Activated T-cell treated with anti-CD3 and anti-CD28 coated beads, Interleukin-2, amount 50 U/mL, for 72 hours (primary cell): Measurements from ENCODE around the gene ZNF710. TPM values are rescaled to one million over a fixed set of nuclear protein-coding genes. Genes with fewer than 3 reads are reported as not detected.
A peak's percentile ranks its signal among the peaks of the same experiment; 100 is the strongest.
"Not testable (repeated sequence)": the region's sequence is repeated elsewhere in the genome, so short reads cannot be mapped to it uniquely, and the experiment has no call there.

ENCODE experiments used
- ATAC-seq, 2 donors: fragments of 150-1000 bp; cut with Tn5 transposase; replicated peaks in 1 of 2; 2 replicates each; pipeline ENCODE4 v1.10.0; 2021; ENCODE audit warnings: moderate library complexity in 2 of 2, mild to moderate bottlenecking in 1 of 2
- DNase-seq, 2 donors: peaks; one replicate each; pipeline ENCODE4 v3.0.0; 2021 to 2022; ENCODE audit warnings: mixed read lengths in 1 of 2
- H3K27ac Mint-ChIP-seq: one replicate; pipeline ENCODE4 v1.8.0; 2022; ENCODE audit warnings: mild to moderate bottlenecking, moderate library complexity, mixed read lengths
- H3K27me3 Mint-ChIP-seq: one replicate; pipeline ENCODE4 v1.8.0; 2022; ENCODE audit warnings: low read depth, mixed read lengths
- H3K36me3 Mint-ChIP-seq, 2 donors: one replicate each; pipeline ENCODE4 v1.8.0; 2022; ENCODE audit warnings: mixed read lengths in 2 of 2, mild to moderate bottlenecking in 1 of 2; ENCODE audit not compliant: insufficient read depth in 2 of 2
- H3K4me1 Mint-ChIP-seq: one replicate; pipeline ENCODE4 v1.8.0; 2022; ENCODE audit warnings: low read depth, mixed read lengths
- H3K4me3 Mint-ChIP-seq, 2 donors: one replicate each; pipeline ENCODE4 v1.8.0; 2022; ENCODE audit warnings: mild to moderate bottlenecking in 2 of 2, mixed read lengths in 2 of 2, moderate library complexity in 2 of 2
- H3K9me3 Mint-ChIP-seq, 2 donors: one replicate each; pipeline ENCODE4 v1.8.0; 2022; ENCODE audit warnings: mixed read lengths in 2 of 2
- total RNA-seq, 2 donors: library from RNA; stranded (reverse); gene quantifications; one replicate each; pipeline ENCODE4 v1.2.3, GENCODE V29; 2022

The ZNF710 gene, protein sequence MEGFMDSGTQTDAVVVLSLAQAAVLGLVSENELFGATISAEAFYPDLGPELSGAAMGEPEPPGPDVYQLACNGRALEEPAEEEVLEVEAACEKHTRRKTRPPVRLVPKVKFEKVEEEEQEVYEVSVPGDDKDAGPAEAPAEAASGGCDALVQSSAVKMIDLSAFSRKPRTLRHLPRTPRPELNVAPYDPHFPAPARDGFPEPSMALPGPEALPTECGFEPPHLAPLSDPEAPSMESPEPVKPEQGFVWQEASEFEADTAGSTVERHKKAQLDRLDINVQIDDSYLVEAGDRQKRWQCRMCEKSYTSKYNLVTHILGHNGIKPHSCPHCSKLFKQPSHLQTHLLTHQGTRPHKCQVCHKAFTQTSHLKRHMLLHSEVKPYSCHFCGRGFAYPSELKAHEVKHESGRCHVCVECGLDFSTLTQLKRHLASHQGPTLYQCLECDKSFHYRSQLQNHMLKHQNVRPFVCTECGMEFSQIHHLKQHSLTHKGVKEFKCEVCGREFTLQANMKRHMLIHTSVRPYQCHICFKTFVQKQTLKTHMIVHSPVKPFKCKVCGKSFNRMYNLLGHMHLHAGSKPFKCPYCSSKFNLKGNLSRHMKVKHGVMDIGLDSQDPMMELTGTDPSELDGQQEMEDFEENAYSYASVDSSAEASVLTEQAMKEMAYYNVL
- 10 to 100 TPM; 26.6 to 32.3 TPM for total RNA-seq

DNA sequence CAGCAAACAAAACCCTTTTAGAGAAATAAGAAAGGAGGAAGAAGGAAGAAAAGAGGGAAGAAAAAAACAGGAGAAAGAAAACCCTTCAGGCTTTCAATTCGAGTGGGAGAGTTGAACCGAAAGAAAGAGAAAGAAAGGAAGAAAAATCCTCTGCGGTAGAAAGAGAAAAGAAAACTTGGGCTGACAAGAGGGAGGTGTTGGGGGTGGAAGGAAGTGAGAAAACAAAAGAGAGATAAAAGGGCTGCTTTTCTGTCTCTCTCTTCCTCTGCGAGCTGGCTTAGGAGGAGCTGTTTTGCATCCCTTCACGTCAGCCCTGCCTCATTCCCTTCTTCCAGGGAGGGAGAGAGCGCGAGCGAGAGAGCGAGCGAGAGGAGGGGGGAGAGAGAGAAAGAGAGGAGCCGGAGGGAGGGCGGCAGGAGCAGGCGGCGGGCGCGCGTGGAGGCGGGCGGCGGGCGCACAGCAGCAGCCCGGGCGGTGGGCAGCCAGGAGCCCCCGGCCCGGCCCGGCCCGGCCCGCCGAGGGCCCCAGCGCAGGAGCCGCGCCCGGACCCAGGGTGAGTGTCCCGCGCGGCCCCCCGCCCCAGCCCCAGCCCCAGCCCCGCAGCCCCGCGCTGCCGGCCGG, at the start of gene ZNF710:
ZNF710 (plus strand) TSS at position 263 of the 621 bp plus-strand sequence. CDS start 65,814 bp downstream, outside the sequence.
- peak; percentile 25 to 37 for DNase-seq
- H3K4me1 Mint-ChIP-seq: peaks cover 56% of the 10 kb centered on the region

DNA sequence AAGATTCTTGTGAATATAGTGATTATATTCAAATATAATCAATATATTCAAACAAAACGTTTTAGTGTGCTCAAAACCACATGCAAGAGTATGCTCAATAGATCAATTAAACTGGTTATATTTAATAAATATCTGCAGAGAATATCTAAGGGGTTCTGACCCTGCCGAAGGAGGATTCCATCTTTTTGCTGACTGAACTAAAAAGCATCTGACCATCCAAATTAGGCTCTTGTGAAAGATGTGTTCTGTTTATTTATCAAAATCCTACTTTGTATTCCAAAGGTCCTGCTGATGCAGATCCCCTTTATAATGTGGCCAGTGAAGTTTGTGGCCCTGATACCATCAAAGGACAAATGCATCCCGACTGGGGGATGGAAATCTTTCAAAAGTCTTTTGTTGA, 46.6 kb upstream of the ZNF710 start:
- no peak for ATAC-seq
- Mint-ChIP-seq H3K36me3 (peaks cover 0 to 4% of the 10 kb centered on the region in 2 donors), H3K9me3 (peaks cover 4% of the 10 kb centered on the region in 2 donors), H3K27ac (no peak overlapping the region), H3K4me3 (no peak overlapping the region), H3K4me1 (peaks cover 12% of the 10 kb centered on the region), H3K27me3 (no peaks in the 10 kb centered on the region)
- DNase-seq: no peak

More for the DNA sequence above, at the start of gene ZNF710:
- Mint-ChIP-seq H3K27ac (peak within 1 kb of the TSS; percentile 99), H3K4me3 (peak within 1 kb of the TSS; percentile 96 to 99), H3K27me3 (no peaks in the 10 kb centered on the region), H3K36me3 (peaks cover 9 to 13% of the 10 kb centered on the region in 2 donors), H3K9me3 (no peaks in the 10 kb centered on the region)
- ATAC-seq: peak; percentile 20 to 31

DNA sequence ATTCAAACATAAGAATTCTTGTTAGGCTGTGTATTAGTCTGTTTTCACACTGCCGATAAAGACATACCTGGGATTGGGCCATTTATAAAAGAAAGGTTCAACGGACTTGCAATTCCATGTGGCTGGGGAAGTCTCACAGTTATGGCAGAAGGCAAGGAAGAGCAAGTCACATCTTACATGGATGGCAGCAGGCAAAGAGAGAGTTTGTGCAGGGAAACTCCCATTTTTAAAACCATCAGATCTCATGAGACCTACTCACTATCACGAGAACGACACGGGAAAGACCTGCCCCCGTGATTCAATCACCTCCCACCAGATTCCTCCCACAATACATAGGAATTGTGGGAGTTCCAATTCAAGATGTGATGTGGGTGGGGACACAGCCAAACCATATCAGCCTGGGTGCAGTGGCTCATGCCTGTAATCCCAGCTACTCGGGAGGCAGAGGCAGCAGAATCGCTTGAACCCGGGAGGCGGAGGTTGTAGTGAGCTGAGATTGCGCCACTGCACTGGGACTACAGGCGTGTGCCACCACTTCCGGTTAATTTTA, 45.6 kb upstream of the ZNF710 start:
- not testable (repeated sequence) for H3K4me3 Mint-ChIP-seq, H3K36me3 Mint-ChIP-seq, H3K9me3 Mint-ChIP-seq, ATAC-seq, H3K27ac Mint-ChIP-seq, H3K4me1 Mint-ChIP-seq, DNase-seq, H3K27me3 Mint-ChIP-seq

DNA sequence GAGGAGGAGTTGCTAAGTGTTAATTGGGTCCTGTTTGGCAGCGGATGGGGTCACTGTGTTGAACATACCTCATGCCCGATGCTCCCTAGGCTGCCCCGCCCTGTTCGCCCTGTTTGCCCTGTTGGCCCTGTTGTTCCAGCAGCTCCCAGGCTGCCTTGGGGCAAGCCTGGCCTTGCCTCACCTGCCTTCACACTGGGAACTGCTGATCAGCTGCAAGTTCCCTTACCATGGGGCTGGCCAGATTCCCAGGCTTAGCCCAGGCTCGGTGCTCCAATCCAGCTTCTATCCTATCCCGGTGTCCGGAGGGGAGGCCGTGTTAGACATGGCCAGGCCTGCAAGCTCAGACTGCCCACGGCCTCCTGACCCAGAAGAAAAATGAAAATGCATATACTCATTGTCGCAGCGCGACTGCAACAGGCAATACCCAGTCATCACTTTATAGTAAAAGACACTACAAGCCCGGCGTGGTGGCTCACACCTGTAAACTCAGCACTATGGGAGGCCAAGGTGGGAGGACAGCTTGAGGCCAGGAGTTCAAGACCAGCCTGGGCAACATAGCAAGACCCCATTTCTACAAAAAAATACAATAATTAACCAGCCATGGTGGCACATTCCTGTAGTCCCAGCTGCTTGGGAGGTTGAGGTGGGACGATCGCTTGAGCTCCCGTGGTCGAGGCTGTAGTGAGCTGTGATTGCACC, 42.9 kb upstream of the ZNF710 start:
- no peaks in the 10 kb centered on the region for H3K27me3 Mint-ChIP-seq
- H3K4me1 Mint-ChIP-seq: no peaks in the 10 kb centered on the region
- H3K36me3 Mint-ChIP-seq: peaks cover 0 to 4% of the 10 kb centered on the region in 2 donors
- peaks cover 4% of the 10 kb centered on the region in 2 donors for H3K9me3 Mint-ChIP-seq
- no peak overlapping the region for H3K27ac Mint-ChIP-seq
- H3K4me3 Mint-ChIP-seq: no peak overlapping the region
- DNase-seq (no peak), ATAC-seq (no peak)

DNA sequence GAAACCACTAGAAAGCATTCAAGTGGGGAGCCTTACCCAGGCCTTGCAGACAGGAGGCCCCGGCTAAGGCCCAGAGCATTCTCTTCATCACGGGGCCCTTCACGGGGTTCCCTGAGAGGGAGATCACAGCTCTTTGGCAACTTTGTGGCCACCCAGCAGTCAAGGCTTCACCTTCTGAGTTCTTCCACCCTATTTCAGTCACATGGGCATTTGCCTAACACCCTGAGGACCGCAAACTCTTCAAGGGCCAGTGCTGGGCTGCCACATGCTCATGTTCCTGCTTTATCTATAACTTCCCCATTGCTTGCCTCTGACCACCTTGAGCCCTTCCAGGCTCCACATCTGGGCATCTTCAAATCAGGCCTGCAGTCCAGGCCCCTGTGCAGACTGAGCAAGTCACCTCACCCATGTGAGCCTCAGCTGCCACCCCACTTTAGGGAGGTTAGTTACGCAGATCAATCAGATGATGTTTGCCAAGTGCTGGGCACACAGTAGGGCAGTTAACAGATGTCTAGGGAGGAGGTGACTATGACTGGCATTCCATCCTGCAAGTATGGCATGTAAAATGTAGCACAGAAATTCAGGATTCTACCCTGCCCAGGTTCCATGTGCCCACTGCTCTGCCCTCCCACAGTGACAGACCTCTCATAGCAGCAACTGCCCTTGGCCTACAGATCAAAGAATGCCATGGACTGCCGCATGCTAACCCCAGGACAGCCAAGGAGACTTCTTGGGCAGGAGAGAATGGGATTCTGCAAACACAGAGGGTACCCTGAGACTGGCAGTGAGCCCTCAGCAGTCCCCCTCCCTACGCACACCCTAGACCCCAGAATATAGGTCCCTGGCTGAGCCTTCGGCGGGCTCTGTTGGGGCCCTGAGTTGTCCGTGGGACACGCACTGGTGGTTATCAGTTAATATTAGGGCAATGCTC, 37.6 kb upstream of the ZNF710 start:
- Mint-ChIP-seq H3K27me3 (no peaks in the 10 kb centered on the region), H3K4me3 (no peak overlapping the region), H3K36me3 (no peaks in the 10 kb centered on the region), H3K9me3 (no peaks in the 10 kb centered on the region), H3K27ac (no peak overlapping the region), H3K4me1 (no peaks in the 10 kb centered on the region)
- ATAC-seq (no peak), DNase-seq (no peak)

DNA sequence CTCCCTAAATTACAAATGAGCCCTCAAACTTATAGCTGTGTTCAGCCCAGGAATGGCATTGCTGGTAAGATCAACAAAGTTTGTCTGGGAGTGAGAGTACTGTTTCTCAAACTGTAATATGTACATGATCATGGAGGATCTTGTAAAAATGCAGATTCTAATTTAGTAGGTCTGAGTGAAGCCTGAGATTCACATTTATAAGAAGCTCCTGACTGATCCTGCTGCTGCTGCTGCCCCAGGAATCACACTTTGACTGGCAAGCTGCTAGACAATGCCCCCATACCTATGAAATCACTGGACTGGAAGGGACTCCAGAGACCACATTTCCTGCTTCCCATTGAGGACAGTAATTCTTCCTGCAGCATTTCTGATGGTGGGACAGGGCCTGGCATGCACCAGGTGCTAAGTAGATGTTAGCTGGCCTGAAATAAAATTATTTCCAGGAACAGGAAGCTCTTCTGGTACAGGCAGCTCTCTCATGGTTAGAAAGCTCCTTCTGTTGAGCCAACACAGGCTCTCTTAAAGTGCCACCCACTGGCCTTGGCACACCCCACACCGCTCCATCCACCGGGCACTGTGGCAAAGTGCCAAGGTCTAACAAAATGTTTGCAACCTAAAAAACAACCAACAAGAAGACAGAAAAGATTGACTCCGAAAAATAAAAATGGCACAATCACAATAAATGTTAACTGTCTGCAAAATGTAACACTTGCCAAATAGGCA, 36.7 kb upstream of the ZNF710 start:
- ATAC-seq: no peak
- no peaks in the 10 kb centered on the region for H3K9me3 Mint-ChIP-seq
- H3K4me3 Mint-ChIP-seq: no peak overlapping the region
- no peak overlapping the region for H3K27ac Mint-ChIP-seq
- H3K36me3 Mint-ChIP-seq: no peaks in the 10 kb centered on the region
- no peaks in the 10 kb centered on the region for H3K4me1 Mint-ChIP-seq
- H3K27me3 Mint-ChIP-seq: no peaks in the 10 kb centered on the region
- DNase-seq: no peak

DNA sequence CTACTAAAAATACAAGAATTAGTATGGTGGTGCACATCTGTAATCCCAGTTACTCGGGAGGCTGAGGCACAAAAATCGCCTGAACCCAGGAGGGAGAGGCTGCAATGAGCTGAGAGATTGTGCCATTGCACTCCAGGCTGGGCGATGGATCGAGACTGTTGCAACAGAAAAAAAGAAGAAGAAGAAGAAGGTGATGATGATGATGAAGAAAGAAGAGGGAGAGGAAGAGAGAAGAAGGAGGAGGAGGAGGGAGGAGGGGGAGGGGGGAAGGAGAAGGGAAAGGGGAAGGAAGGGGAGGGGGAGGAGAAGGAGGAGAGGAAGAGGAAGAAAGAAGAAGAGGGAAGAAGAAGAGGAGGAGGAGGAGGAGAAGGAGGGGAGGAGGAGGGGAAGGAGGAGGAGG, 33.2 kb upstream of the ZNF710 start:
- no peak for ATAC-seq
- no peak overlapping the region for H3K4me3 Mint-ChIP-seq
- no peaks in the 10 kb centered on the region for H3K36me3 Mint-ChIP-seq
- H3K27ac Mint-ChIP-seq: no peak overlapping the region
- DNase-seq: no peak
- no peaks in the 10 kb centered on the region for H3K4me1 Mint-ChIP-seq
- no peaks in the 10 kb centered on the region for H3K9me3 Mint-ChIP-seq
- H3K27me3 Mint-ChIP-seq: no peaks in the 10 kb centered on the region

DNA sequence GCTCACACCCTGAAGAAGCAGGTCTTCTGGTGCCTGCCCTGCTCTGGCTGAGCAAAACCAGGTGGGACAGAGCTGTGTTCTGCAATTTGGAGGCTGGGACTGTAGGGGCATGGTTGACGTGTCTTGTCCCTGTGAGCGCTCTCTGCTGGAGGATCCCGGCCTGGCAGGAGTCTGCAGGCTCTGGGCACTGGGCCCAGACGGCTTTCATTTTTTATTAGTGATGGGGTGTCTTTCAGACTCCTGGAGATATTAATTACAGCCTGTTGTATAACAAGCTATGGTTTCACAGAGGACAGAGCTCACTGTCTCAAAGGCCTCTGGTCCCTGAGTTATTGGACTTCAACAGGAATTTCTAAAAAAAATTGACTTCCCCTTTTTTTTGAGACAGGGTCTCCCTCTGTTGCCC, 29.5 kb upstream of the ZNF710 start:
- peak; percentile 65 to 66 for DNase-seq
- H3K4me1 Mint-ChIP-seq: no peaks in the 10 kb centered on the region
- H3K9me3 Mint-ChIP-seq: no peaks in the 10 kb centered on the region

DNA sequence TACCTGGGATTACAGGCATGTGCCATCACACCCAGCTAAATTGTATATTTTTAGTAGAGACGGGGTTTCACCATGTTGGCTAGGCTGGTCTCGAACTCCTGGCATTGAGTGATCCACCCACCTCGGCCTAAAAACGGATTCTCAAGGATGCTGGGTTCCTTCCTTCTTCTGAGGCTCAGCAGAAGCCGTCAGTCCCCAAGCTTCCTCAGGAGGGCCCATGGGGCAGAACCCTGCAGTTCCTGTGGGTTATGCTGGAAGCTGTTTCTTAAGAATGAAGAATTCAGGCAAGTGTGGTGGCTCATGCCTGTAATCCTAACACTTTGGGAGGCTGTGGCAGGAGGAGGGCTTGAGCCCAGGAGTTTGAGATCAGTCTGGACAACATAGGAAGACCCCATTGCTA, 29.0 kb upstream of the ZNF710 start:
- DNase-seq (no peak), ATAC-seq (no peak)
- no peaks in the 10 kb centered on the region for H3K9me3 Mint-ChIP-seq
- H3K4me1 Mint-ChIP-seq: no peaks in the 10 kb centered on the region
- H3K36me3 Mint-ChIP-seq: no peaks in the 10 kb centered on the region
- H3K4me3 Mint-ChIP-seq: no peak overlapping the region
- no peak overlapping the region for H3K27ac Mint-ChIP-seq
- no peaks in the 10 kb centered on the region for H3K27me3 Mint-ChIP-seq

More for the DNA sequence above, 29.5 kb upstream of the ZNF710 start:
- no peak overlapping the region for H3K4me3 Mint-ChIP-seq
- ATAC-seq: peak; percentile 84 to 99
- no peaks in the 10 kb centered on the region for H3K27me3 Mint-ChIP-seq
- no peaks in the 10 kb centered on the region for H3K36me3 Mint-ChIP-seq
- H3K27ac Mint-ChIP-seq: no peak overlapping the region

DNA sequence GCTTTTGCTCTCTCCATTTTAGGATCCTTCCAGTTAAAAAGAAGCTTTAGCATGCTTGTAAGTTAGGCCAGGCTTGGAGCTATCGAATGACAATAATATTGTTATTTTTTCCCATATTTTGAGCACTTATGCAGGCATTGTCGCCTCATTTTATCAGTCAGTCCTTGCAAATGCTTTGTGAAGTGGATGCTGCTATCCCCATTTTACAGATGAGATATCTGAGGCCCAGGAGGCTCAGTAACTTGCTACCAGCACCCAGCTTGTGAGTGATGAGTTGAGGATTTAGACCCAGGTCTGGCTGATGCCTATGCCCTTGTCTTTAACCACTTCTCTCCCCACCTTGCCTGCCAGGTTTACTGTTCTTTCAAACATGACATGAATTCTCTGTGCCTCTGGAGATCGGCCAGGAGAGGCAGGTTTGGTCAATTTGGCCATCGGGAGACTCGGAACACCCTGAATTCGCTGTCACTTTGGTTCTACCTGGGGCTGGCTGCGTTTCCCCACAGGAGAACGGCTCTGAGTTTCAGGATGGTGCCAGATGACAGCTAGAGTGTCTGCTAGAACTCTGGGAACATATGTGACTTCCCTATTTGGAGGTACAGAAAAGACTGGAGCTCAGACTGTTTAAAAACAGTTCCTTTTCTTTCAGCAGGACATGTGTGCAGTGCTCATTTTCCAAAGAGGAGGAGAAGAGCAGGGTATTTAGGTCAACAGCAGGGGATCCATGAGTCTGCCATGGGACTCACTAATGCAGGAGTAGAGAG, 25.5 kb upstream of the ZNF710 start:
- Mint-ChIP-seq H3K9me3 (no peaks in the 10 kb centered on the region), H3K27ac (no peak overlapping the region), H3K27me3 (no peaks in the 10 kb centered on the region), H3K36me3 (no peaks in the 10 kb centered on the region), H3K4me1 (no peaks in the 10 kb centered on the region), H3K4me3 (no peak overlapping the region)
- ATAC-seq (no peak), DNase-seq (no peak)

DNA sequence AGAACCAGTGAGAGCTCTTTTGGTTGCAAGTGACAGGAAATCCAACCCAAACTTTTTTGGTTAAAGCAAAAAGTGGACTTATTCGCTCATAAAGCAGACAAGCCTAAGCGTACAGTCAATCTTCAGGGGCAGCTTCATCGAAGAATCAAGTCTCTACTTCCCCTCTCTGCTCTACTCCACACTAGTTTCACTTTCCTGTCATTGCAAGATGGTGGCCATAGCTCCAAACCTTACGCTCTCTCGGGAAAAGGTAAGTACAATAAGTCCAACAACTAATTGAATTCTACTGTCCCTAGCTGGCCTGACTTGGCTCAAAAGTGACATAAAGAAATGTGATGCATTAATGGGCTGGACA, 24.9 kb upstream of the ZNF710 start:
- Mint-ChIP-seq H3K27me3 (no peaks in the 10 kb centered on the region), H3K9me3 (no peaks in the 10 kb centered on the region), H3K36me3 (no peaks in the 10 kb centered on the region), H3K4me1 (no peaks in the 10 kb centered on the region), H3K4me3 (no peak overlapping the region), H3K27ac (no peak overlapping the region)
- ATAC-seq (no peak), DNase-seq (no peak)
